Neural cell (in vitro differentiated cells): ENCODE results near the gene PTPRN2. TPM values are rescaled to one million over a fixed set of nuclear protein-coding genes. Genes with fewer than 3 reads are reported as not detected.

Experiments
- H2AFZ ChIP-seq: fragments of 200-600, 300-800 bp; sonication (generic), shearing (Covaris generic); 2 replicates; pipeline ENCODE4 v1.6.0; 2014; ENCODE audit warnings: low read depth, mild to moderate bottlenecking, antibody characterized with exemption, low read length, moderate library complexity
- H3F3A ChIP-seq: fragments of 200-600 bp; shearing (Covaris generic); 2 replicates; pipeline ENCODE4 v1.6.1; 2016; ENCODE audit warnings: mild to moderate bottlenecking, moderate library complexity, mixed read lengths, antibody characterized with exemption, low read length; ENCODE audit not compliant: insufficient read depth, poor library complexity, severe bottlenecking
- H3K27ac ChIP-seq: fragments of 200-600, 300-800 bp; sonication (generic), shearing (Covaris generic); 2 replicates; pipeline ENCODE4 v1.5.1; 2014; ENCODE audit warnings: mild to moderate bottlenecking, low read length, moderate library complexity
- H3K27me3 ChIP-seq: fragments of 300-800, 200-600 bp; sonication (generic), shearing (Covaris generic); 2 replicates; pipeline ENCODE4 v1.6.0; 2014; ENCODE audit warnings: mild to moderate bottlenecking, low read depth, low read length, moderate library complexity; ENCODE audit not compliant: insufficient read depth
- H3K36me3 ChIP-seq: fragments of 300-800, 200-600 bp; sonication (generic), shearing (Covaris generic); 2 replicates; pipeline ENCODE4 v1.5.1; 2014; ENCODE audit warnings: mild to moderate bottlenecking, antibody characterized with exemption, low read length, moderate library complexity; ENCODE audit not compliant: insufficient read depth
- H3K4me2 ChIP-seq: fragments of 300-800, 200-600 bp; sonication (generic), shearing (Covaris generic); 2 replicates; pipeline ENCODE4 v1.6.0; 2014; ENCODE audit warnings: mild to moderate bottlenecking, low read length
- H3K4me3 ChIP-seq: fragments of 300-800, 200-600 bp; sonication (generic), shearing (Covaris generic); 2 replicates; pipeline ENCODE4 v1.5.1; 2014; ENCODE audit warnings: mild to moderate bottlenecking, low read length, moderate library complexity
- H3K79me2 ChIP-seq: fragments of 200-600 bp; shearing (Covaris generic); replicated peaks from 2 replicates; pipeline ENCODE4 v1.6.0; 2014; ENCODE audit warnings: mild to moderate bottlenecking, low read length, moderate library complexity; ENCODE audit not compliant: insufficient read depth
- H3K9ac ChIP-seq: fragments of 300-800, 200-600 bp; sonication (generic), shearing (Covaris generic); 2 replicates; pipeline ENCODE4 v1.6.1; 2016; ENCODE audit warnings: mild to moderate bottlenecking, low read length, mixed read lengths
- H3K9me2 ChIP-seq: fragments of 200-600 bp; shearing (Covaris generic); 2 replicates; pipeline ENCODE4 v1.6.1; 2016; ENCODE audit warnings: mild to moderate bottlenecking, low read length, mixed read lengths; ENCODE audit not compliant: insufficient read depth
- H3K9me3 ChIP-seq: fragments of 200-600, 300-800 bp; sonication (generic), shearing (Covaris generic); 2 replicates; pipeline ENCODE4 v1.6.1; 2016; ENCODE audit warnings: mild to moderate bottlenecking, mixed run types, low read length, moderate library complexity, mixed read lengths
- H4K20me1 ChIP-seq: fragments of 200-600 bp; shearing (Covaris generic); 2 replicates; pipeline ENCODE4 v1.6.1; 2016; ENCODE audit warnings: mild to moderate bottlenecking, mixed run types; ENCODE audit not compliant: insufficient read depth
- CTCF ChIP-seq: fragments of 450-650 bp; IDR thresholded peaks from 2 replicates; pipeline ENCODE4 v1.5.1; 2014; ENCODE audit warnings: antibody characterized with exemption, mild to moderate bottlenecking, moderate library complexity; ENCODE audit not compliant: poor library complexity, severe bottlenecking
- EP300 ChIP-seq: fragments of 450-650 bp; conservative IDR thresholded peaks from 2 replicates; pipeline ENCODE4 v1.6.1; 2014; ENCODE audit warnings: antibody characterized with exemption, mild to moderate bottlenecking, moderate library complexity; ENCODE audit not compliant: poor library complexity, severe bottlenecking
- EZH2 ChIP-seq: fragments of 200-600, 300-800 bp; shearing (Covaris generic), sonication (generic); IDR thresholded peaks from 2 replicates; pipeline ENCODE4 v1.6.1; 2014; ENCODE audit warnings: antibody characterized with exemption, low read length, borderline replicate concordance, mild to moderate bottlenecking; ENCODE audit not compliant: insufficient read depth, poor library complexity, severe bottlenecking
- POLR2AphosphoS5 ChIP-seq: IDR thresholded peaks from 2 replicates; pipeline ENCODE4 v1.6.1; 2012
- RAD21 ChIP-seq: fragments of 450-650 bp; conservative IDR thresholded peaks from 2 replicates; pipeline ENCODE4 v1.6.1; 2014; ENCODE audit warnings: antibody characterized with exemption, mild to moderate bottlenecking, moderate library complexity
- SMC3 ChIP-seq: fragments of 450-650 bp; conservative IDR thresholded peaks from 2 replicates; pipeline ENCODE4 v1.6.1; 2014; ENCODE audit warnings: antibody characterized with exemption, mild to moderate bottlenecking, moderate library complexity; ENCODE audit not compliant: poor library complexity
- TAF1 ChIP-seq: IDR thresholded peaks from 2 replicates; pipeline ENCODE4 v1.6.1; 2012; ENCODE audit warnings: low read depth
- polyA plus RNA-seq: library from polyadenylated mRNA; depleted of rRNA; stranded (reverse); fragments of >200 nt; gene quantifications from 2 replicates; pipeline ENCODE4 v1.2.3, GENCODE V29; 2014
- TF ChIP-seq, protein P1 (sequence below): IDR thresholded peaks from 2 replicates; pipeline ENCODE4 v1.6.1; 2012; ENCODE audit warnings: borderline replicate concordance

PTPRN2 gene
- polyA plus RNA-seq, 1 donor from 2014 or later, result 31.0 TPM

GRCh38 chr7:158517072-158517471 is 70.6 kb downstream of the PTPRN2 start:
- Histone ChIP-seq H3K36me3 (peaks cover 4% of the 10 kb centered on the region), H3K9me2 (no peaks in the 10 kb centered on the region), H2AFZ (no peak overlapping the region), H3K9me3 (no peaks in the 10 kb centered on the region), H3K9ac (no peak overlapping the region), H3K27ac (no peak overlapping the region), H3K4me2 (no peak overlapping the region), H3F3A (no peaks in the 10 kb centered on the region), H3K4me3 (no peak overlapping the region), H4K20me1 (no peaks in the 10 kb centered on the region), H3K79me2 (no peaks in the 10 kb centered on the region), H3K27me3 (no peaks in the 10 kb centered on the region)
- TF ChIP-seq EP300 (no peak), CTCF (no peak), RAD21 (no peak), EZH2 (no peak), TAF1 (no peak)

DNA sequence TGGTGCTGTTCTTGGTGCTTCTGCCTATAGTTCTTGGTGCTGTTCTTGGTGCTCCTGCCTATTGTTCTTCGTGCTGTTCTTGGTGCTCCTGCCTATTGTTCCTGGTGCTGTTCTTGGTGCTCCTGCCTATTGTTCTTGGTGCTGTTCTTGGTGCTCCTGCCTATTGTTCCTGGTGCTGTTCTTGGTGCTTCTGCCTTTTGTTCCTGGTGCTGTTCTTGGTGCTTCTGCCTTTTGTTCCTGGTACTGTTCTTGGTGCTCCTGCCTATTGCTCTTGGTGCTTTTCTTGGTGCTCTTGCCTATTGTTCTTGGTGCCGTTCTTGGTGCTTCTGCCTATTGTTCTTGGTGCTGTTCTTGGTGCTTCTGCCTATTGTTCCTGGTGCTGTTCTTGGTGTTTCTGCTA is 71.1 kb downstream of the PTPRN2 start:
- no peak overlapping the region for H2AFZ ChIP-seq
- H3K27ac ChIP-seq, result no peak overlapping the region
- no peak overlapping the region for H3K4me3 ChIP-seq
- no peak overlapping the region for H3K4me2 ChIP-seq
- no peaks in the 10 kb centered on the region for H3K9me2 ChIP-seq
- no peaks in the 10 kb centered on the region for H3K27me3 ChIP-seq
- no peak overlapping the region for H3K9ac ChIP-seq
- H3F3A ChIP-seq, result no peaks in the 10 kb centered on the region
- peaks cover 5% of the 10 kb centered on the region for H3K9me3 ChIP-seq
- no peaks in the 10 kb centered on the region for H3K79me2 ChIP-seq
- H3K36me3 ChIP-seq, result peaks cover 9% of the 10 kb centered on the region
- no peak for TF ChIP-seq TAF1
- TF ChIP-seq, protein P1, sequence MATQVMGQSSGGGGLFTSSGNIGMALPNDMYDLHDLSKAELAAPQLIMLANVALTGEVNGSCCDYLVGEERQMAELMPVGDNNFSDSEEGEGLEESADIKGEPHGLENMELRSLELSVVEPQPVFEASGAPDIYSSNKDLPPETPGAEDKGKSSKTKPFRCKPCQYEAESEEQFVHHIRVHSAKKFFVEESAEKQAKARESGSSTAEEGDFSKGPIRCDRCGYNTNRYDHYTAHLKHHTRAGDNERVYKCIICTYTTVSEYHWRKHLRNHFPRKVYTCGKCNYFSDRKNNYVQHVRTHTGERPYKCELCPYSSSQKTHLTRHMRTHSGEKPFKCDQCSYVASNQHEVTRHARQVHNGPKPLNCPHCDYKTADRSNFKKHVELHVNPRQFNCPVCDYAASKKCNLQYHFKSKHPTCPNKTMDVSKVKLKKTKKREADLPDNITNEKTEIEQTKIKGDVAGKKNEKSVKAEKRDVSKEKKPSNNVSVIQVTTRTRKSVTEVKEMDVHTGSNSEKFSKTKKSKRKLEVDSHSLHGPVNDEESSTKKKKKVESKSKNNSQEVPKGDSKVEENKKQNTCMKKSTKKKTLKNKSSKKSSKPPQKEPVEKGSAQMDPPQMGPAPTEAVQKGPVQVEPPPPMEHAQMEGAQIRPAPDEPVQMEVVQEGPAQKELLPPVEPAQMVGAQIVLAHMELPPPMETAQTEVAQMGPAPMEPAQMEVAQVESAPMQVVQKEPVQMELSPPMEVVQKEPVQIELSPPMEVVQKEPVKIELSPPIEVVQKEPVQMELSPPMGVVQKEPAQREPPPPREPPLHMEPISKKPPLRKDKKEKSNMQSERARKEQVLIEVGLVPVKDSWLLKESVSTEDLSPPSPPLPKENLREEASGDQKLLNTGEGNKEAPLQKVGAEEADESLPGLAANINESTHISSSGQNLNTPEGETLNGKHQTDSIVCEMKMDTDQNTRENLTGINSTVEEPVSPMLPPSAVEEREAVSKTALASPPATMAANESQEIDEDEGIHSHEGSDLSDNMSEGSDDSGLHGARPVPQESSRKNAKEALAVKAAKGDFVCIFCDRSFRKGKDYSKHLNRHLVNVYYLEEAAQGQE, result no peak
- TF ChIP-seq POLR2AphosphoS5, result no peak
- TF ChIP-seq SMC3, result no peak
- TF ChIP-seq EZH2, result no peak
- no peak for TF ChIP-seq CTCF
- no peak for TF ChIP-seq EP300
- TF ChIP-seq RAD21, result no peak
- no peaks in the 10 kb centered on the region for H4K20me1 ChIP-seq
